ENCODE measurements around the gene DAP. TPM values are rescaled to one million over a fixed set of nuclear protein-coding genes. Genes with fewer than 3 reads are reported as not detected.

The DAP gene
- total and polyA plus RNA-seq, 2 of the 4 experiments (the other 2 are of a cell fraction): 49.6 to 189 TPM

GRCh38 chr5:10673017-10673389 lies 88.0 kb downstream of the DAP start:
- POLR2A ChIA-PET (ENCODE audit: unreplicated experiment): no interaction called here
- Histone ChIP-seq H3K4me2 (ENCODE audit: low read depth, low read length) (no peak overlapping the region), H3K56ac (ENCODE audit: extremely low read depth, insufficient read depth, low read length) (no peak overlapping the region), H4K91ac (ENCODE audit: insufficient read depth, low read depth, low read length) (no peak overlapping the region), H3K4me1 (ENCODE audit: control insufficient read depth, insufficient read depth, low read length) (no peaks in the 10 kb centered on the region), H2AK9ac (replicated peaks; ENCODE audit: low read depth, low read length, poor library complexity) (no peak overlapping the region), H3K9ac (ENCODE audit: low read depth, low read length) (no peak overlapping the region), H3K18ac (ENCODE audit: low read depth, low read length) (no peak overlapping the region), H4K8ac (ENCODE audit: low read depth in 2 of 2, low read length in 2 of 2) (no peak overlapping the region), H3K9me1 (ENCODE audit: insufficient read depth, low read length) (peaks cover 5% of the 10 kb centered on the region; the same call in 1 of the 2 replicates), H2AFZ (replicated peaks; ENCODE audit: low read length, poor library complexity) (no peak overlapping the region), H2BK5ac (ENCODE audit: low read depth, low read length, poor library complexity, severe bottlenecking) (no peak overlapping the region), H3K14ac (replicated peaks; ENCODE audit: low read depth, low read length) (no peak overlapping the region), H3K27me3 (ENCODE audit: control insufficient read depth, insufficient read depth, low read length) (peaks cover 2% of the 10 kb centered on the region), H2BK120ac (ENCODE audit: low read depth, low read length) (no peak overlapping the region), H3K36me3 (ENCODE audit: control insufficient read depth, insufficient read depth, low read length) (peaks cover 9% of the 10 kb centered on the region), H3K9me3 (ENCODE audit: control insufficient read depth, insufficient read depth, low read length) (peaks cover 7% of the 10 kb centered on the region), H3K23ac (ENCODE audit: low read depth, low read length) (no peak overlapping the region), H2BK20ac (ENCODE audit: low read depth, low read length) (no peak overlapping the region), H4K5ac (ENCODE audit: low read depth, low read length) (no peak overlapping the region), H2BK15ac (ENCODE audit: low read depth, low read length) (no peak overlapping the region), H3K27ac (ENCODE audit: insufficient read depth, low read length) (no peak overlapping the region), H2AK5ac (ENCODE audit: low read depth, low read length) (no peak overlapping the region), H3K4me3 (ENCODE audit: insufficient read depth, low read depth, low read length) (no peak overlapping the region), H4K20me1 (ENCODE audit: insufficient read depth, low read length) (no peaks in the 10 kb centered on the region), H3K79me1 (ENCODE audit: low read depth in 1 of 2, low read length in 2 of 2) (no peaks in the 10 kb centered on the region; a peak in 1 of 4 replicates), H3K4ac (ENCODE audit: low read depth, low read length) (no peak overlapping the region)
- CTCF ChIA-PET: no interaction called here
- no TSS peak for BruUV-seq (replicated peaks)
- DNase-seq: no peak
- ATAC-seq (ENCODE audit: low read depth): no peak
- dilution Hi-C loops (cut with HindIII; ENCODE audit: low sequenced_read_pairs, unreplicated experiment) (no loop called here), intact Hi-C loops (cut with micrococcal nuclease) (no loop called here), in situ Hi-C loops (cut with MboI; ENCODE audit: low sequenced_read_pairs) (no loop called here)
- 40% methylated on average over 1 of the region's 8 CpGs; no CpG with 5 or more reads in 1 of the 2 experiments for WGBS, 2 experiments (ENCODE audit: extremely low coverage in 2 of 2, insufficient read length in 1 of 2)
- TF ChIP-seq RAD21 (IDR thresholded peaks at IDR 0.05; ENCODE audit: low read length) (no peak), POLR2A (IDR thresholded peaks at IDR 0.05; ENCODE audit: low read depth, low read length) (no peak), CEBPB (IDR thresholded peaks at IDR 0.05; ENCODE audit: low read depth, low read length) (no peak), MXI1 (IDR thresholded peaks at IDR 0.05; ENCODE audit: borderline replicate concordance, low read depth, low read length) (no peak), NFE2L2 (IDR thresholded peaks at IDR 0.05; ENCODE audit: low read depth, low read length) (no peak), SMC3 (IDR thresholded peaks at IDR 0.05; ENCODE audit: low read depth, low read length) (no peak), RCOR1 (IDR thresholded peaks at IDR 0.05; ENCODE audit: insufficient replicate concordance, low read length) (no peak)
